Occipital lobe (tissue), 2 donors: Measurements from ENCODE around the gene GALNT10. TPM values are rescaled to one million over a fixed set of nuclear protein-coding genes. Genes with fewer than 3 reads are reported as not detected.

Source experiments
- DNase-seq: peaks from one replicate; lab custom pipeline; 2025; lab: John Stamatoyannopoulos, UW
- total RNA-seq: library from RNA; depleted of rRNA; stranded (reverse); fragments of >200 nt; gene quantifications from one replicate; pipeline ENCODE4 v1.2.3, GENCODE V29; 2014

GALNT10 gene
- total RNA-seq, 1 donor from 2014 or later, result 10.1 TPM

DNA sequence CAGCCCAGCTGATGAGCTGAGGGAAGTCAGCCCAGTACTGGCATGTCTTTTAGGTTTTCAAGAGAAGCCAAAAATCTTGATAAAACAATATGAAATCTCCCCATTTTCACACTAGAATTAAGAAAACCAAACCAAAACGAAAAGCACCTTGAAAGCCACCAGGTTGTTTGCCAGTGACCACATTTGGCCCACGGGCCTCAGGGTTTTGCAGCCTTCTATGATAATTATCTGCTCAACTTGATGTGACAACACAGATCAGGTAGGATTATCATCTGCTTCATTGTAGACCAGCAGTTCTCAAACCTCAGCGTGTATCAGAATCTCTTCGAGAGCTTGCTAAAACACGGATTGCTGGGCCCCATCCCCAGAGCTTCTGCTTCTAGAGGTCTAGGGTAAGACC is 101.4 kb downstream of the GALNT10 start:
- DNase-seq, result no peak

- DNase-seq, result no peak
Measured at GRCh38 chr5:154293219-154293618, 102.7 kb downstream of the GALNT10 start.

DNA sequence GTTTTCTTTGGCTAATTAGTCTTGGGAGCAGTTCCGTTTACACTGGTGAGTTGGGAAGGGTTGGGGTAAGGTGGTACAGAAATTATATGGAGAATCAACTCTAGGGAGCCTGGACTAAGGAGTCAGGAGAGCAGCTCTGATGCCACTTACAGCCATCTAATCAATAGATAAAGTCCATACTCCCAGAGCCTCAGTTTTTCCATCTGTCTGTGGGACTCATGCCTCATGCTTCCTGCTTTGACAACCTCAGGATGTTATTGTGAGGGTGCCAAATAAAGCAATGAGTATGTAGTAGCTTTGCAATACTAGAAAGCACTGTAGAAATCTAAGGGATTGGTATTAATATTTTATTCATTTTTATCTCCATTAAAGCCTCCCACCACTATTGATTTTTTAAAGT is 105.0 kb downstream of the GALNT10 start:
- DNase-seq, result no peak

DNA sequence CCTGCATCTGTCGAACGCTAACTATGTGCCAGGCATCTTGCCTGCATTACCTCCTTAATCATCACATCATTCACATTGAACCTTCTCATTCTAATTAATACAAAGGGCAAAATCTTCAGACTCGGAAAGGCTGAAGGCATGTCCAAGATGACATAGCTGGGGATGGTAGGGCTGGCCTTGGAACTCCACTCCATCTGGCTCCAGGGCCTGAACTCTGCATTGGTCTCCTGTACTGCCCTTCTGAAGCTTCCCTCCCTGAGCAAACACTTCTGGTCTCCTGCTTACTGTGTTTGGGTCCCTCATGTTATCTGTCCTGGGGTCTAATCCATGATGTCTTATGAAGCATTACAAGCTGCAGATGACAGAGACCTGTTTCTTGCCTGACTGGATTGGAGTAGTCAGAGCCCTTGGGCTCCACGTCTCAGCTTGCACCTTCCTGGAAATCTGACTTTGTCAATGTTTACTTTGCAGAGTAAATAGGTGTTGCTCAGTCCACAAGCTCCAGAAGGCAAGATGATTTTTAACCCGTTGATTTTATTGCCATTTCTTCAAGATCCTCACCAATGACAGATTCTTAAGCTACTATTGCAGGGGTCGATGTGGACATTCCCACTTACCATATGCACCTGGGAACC is 106.1 kb downstream of the GALNT10 start:
- no peak for DNase-seq

DNA sequence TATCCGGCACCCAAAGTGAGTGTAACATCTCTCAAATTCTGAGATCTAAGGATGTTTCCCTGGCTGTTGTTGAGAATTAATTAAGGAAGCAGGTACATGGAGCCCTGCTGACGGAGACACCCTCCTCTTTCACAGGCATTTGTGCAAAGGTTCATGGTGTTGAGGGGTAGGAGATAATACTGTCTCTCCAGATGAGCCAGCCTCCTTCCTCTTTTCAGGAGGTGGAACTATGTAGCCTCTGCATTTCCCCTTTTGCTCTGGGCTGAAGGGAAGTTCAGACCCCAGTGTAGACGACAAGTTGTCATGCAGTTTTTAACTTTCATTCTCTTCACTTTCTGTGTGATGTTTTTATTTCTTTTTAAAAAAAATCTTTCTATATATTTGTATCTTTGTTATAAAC is 107.5 kb downstream of the GALNT10 start:
- DNase-seq, result no peak

GRCh38 chr5:154300207-154300883 is 109.8 kb downstream of the GALNT10 start:
- no peak for DNase-seq

GRCh38 chr5:154301726-154302125 is 111.2 kb downstream of the GALNT10 start:
- no peak for DNase-seq

GRCh38 chr5:154302161-154302560 is 111.6 kb downstream of the GALNT10 start:
- DNase-seq, result peak; percentile 50

DNA sequence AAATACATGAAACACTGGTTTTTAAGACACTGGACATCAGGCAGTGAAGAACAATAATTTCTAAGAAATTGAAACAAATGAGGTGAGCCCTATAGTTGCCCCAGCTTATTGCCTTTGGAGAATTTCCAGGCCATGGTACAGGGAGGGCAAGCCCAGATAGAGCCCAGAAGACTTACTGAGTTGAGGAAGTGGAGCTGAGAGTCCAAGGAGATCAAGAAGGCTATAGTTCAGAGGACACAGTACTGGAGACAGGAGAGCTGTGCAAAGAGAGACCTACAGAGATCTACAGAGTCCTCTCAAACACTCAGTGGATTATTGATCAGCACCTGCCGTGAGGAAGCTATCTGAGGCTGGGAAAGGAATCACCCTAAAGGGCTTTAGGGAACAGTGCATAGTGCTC is 112.6 kb downstream of the GALNT10 start:
- no peak for DNase-seq

DNA sequence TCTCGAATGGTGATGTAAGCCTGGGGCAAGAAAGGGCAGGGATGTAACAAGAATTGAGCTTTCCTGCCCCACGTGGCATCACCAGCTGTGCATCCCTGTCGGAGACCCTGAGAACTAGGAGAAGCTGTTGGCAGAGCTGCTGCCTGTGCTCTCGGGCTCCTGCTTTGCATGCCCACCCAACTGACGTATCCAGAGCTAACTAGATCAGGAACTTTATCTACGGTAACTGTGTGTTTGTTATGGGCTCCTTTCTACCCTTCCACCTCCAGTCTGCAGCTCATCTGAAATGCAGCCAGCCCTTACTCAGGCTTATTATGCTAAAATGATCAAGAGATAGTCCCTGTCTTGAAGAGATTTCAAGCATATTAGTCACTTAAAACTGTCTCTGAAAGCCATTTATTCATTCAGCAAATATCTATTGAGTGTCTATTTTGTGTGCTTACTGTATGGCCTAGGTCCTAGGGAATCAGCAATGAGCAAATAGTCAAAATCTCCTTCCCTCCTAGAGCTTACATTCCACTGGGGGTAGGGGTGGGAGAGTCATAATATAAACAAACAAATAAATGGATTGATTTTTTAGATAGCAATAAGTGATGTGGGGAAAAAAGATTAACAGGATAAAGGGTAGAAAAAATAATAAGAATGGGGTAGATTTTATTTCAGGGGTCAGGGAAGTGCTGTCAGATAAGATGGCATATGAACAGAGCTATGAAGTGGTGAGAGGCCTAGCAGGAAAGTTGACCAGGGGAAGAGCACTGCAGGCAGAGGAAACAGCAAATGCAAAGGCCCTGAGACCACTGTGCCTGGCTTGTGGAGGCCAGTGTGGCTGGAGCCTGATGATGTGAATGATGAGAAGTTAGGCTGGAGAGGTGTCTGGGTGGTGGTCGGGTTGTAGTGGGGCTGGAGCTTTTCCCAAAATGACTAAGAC is 118.2 kb downstream of the GALNT10 start:
- no peak for DNase-seq

GRCh38 chr5:154309371-154309745 is 118.8 kb downstream of the GALNT10 start:
- no peak for DNase-seq

DNA sequence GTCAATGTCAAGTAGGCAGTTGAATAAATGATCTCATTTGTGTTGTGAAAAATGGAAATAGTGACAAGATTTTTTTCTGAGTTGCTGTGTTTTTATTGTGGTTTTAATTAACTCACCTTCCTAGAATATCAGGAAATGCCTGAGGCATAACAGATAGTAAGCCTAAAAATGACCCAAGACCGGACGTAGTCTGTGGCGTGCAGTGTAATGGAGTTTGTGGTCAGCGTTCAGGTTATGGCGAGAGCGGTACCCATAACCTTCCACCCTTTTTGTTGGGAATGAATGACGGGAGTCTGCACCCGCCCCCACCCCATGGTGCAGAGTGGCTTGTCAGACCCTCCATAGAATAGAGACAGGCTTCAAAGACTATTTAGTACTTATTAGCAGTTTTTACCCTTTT is 119.3 kb downstream of the GALNT10 start:
- no peak for DNase-seq

- DNase-seq, result no peak
Measured at GRCh38 chr5:154311362-154311761, 120.8 kb downstream of the GALNT10 start.

DNA sequence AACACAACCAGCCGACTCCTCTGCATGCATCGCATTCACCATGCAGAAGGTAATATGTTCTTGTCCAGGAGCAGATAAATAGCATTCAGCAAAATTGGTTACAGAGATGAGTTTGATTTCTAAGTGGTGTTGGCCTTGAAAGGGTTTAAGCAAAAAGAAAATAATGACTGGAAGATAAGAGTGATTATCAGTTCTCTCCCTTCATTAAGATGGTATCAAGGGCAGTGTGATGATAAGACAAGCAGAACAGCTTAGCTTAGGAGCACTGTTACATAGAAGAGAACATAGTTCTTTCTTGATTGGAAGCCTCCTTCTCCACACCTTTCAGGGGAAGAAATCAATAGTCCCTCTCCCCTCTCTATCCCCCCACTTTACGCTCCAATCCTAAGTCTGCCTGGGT is 121.5 kb downstream of the GALNT10 start:
- DNase-seq, result no peak

DNA sequence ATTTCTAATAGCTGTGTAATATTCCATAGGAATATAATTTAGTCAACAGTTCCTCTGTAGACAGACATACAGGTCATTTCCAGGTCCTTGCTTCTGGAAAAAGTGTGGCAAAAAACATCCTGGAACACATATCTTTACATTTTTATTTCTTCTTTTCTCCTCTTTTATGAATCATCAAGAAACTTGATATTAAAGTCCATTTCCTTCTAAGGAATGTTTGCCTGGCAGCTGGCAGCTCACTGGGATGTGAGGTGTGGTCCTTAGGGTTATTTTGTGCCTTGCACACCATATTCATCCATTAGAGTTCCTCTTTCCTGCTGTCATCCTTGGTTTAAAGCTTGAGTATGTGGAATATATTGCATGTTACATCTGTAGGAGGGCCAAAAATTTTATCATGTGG is 122.0 kb downstream of the GALNT10 start:
- DNase-seq, result no peak

DNA sequence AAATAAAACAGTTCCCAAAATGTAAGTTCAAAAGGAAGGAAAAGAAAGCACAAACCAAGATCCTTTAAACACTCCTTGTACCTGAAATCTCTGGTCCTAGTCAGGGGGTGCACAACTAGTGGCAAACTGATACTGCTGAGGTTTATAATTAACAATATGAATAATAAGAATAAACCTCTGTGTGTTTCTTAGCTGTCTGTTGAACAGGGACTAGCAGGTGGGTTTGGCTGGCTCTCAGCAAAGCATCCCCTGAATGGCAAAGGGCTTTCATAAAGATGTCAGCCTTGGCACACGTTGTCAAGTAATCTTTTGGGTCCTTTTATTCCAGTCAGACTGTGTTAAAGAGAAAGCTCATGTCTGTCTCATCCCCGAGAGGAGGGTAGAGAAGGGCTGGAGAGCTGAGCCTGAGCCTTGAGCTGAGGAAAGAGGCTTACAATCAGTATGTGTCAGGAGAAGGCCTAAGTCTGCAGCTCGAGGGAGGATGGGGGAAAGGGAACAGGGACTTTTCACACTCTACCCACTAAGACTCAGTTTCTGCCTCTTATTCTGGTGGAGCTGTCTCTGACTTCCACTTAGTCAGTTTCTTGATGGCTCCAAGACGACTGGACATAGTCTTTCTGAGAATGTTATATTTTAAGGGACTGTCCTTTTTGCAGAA is 123.0 kb downstream of the GALNT10 start:
- DNase-seq, result no peak

- DNase-seq, result no peak
Measured at GRCh38 chr5:154315196-154315595, 124.7 kb downstream of the GALNT10 start.

GRCh38 chr5:154315756-154316155 is 125.2 kb downstream of the GALNT10 start:
- DNase-seq, result no peak

GRCh38 chr5:154316223-154316935 is 125.8 kb downstream of the GALNT10 start:
- DNase-seq, result no peak

- no peak for DNase-seq
Measured at GRCh38 chr5:154317916-154318315, 127.4 kb downstream of the GALNT10 start.

GRCh38 chr5:154318691-154319090 is 128.2 kb downstream of the GALNT10 start:
- DNase-seq, result no peak
